Activated CD4-positive, alpha-beta T cell treated with anti-CD3 and anti-CD28 coated beads for 4 hours (primary cell): ENCODE results near the gene TENM4.
"Not testable (repeated sequence)": the region's sequence is repeated elsewhere in the genome, so short reads cannot be mapped to it uniquely, and the experiment has no call there.

ENCODE experiments used
- DNase-seq, 2 donors: peaks; one replicate each; pipeline ENCODE4 v3.0.0-alpha.2; 2020

The TENM4 gene

GRCh38 chr11:79241205-79241851, 199.5 kb downstream of the TENM4 start:
- DNase-seq: no peak

GRCh38 chr11:79237703-79238102, 203.1 kb downstream of the TENM4 start:
- no peak for DNase-seq

DNA sequence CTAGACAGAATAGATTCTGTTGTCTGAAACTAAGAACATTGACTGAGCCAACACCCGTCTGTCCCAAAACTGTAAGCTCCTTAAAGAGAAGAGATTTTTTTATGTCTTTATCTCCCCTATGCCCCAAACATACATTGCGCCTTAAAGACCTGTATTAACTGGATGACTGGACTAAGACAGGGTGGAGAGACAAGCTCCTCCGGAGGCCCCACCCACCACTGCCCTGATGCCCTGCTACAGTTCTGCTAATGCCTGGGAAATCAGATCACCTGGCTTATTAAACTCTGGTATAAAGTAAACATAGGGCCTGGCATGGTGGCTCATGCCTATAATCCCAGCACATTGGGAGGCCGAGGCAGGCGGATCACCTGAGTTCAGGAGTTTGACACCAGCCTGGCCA, 203.7 kb downstream of the TENM4 start:
- no peak for DNase-seq

DNA sequence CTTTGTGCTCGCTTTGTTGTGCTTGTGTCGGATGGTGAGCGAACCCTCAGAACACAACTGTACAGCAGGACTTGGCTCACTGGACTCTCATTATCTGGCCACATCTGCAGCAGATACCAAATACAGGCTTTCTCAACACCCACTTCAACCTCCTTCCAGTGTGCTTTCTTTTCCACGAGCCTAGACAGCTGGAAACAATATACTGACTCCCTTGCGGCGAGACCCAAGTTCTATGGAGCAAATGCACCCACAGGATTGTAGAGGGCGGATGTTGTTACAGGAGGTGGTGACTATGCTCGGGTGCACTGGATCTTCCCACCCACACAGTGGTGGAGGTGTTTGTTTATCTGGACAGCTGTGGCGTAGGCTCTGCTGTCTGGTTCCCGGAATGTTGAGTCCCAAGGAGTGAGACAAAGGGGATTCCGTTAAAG, 204.3 kb downstream of the TENM4 start:
- no peak for DNase-seq

DNA sequence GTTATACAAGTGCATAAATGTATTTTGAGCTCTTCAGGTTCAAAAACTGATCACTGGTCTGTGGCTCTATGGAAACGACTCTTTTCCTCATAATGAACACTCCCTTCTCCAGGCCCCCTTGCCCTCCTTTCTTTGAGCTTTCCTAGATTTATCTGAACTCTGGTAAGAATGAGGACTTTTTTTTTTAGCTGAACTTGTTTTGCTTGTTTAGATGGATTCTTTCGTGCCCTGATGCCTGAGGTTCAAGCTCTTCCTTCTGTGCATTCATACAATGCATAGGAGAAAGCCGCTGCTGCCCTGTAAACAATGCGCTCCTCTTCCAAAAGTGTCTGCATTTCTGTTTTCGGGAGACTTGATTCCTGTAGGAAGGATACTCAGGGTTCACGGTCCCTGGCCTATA, 205.1 kb downstream of the TENM4 start:
- DNase-seq: no peak

DNA sequence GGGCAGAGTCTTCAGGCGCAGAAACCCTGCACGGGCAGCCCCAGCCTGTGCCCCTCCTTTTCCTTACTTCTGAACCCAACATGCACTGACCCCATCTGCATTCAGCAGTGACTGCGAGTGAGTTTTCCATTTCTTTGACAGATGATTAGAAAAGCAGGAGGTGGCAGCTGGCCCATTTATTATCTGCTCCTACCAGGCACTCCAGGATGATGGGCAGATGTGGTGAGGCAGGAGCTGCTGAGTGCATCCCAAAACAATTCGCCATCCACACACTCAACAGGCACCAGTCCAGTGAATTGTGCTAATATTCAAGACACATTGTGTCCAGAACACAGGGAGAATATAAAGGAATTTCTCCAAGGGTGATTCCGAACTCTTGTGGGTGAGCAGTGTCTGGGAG, 208.5 kb downstream of the TENM4 start:
- no peak for DNase-seq

DNA sequence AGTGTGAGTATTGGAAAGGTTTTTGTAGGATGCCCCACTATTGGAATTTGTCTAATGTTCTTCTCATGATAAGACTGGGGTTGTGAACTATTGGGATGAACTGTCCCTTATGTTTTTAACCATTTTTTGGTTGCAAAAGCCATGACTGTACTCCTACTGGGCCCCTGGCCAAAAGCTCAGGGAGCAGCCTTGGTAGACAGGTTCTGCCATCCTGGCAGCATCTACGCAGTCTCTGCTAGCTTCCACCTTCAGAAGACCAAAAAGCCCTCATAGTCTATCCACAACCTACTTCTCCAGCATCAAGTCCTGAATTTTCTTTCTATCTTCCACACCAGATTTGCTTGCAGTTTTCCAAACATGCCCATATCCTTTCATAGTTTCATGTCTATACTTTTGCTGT, 211.8 kb downstream of the TENM4 start:
- DNase-seq: no peak

- DNase-seq: no peak
Measured at GRCh38 chr11:79227767-79228755, 212.8 kb downstream of the TENM4 start.

DNA sequence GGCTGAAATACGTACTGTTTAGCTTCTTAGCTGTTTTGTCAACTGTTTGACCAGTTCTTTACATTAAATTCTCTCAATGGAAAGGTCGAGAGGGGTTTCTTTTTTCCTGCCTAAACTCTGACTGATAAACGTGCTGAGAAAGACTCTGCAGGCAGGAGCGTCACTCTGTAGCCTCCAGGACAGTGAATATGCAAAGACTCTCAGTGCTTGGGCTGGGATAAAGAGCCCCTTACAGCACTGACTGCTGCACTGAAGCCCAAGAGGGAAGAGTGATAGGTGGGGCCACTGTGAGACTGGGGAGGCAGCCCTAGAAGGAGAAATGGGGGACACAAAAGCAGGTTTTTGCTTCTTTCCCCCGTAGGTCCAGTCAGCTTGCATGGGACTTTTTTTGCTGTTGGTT, 213.5 kb downstream of the TENM4 start:
- no peak for DNase-seq

- no peak for DNase-seq
Measured at GRCh38 chr11:79226126-79226525, 214.7 kb downstream of the TENM4 start.

DNA sequence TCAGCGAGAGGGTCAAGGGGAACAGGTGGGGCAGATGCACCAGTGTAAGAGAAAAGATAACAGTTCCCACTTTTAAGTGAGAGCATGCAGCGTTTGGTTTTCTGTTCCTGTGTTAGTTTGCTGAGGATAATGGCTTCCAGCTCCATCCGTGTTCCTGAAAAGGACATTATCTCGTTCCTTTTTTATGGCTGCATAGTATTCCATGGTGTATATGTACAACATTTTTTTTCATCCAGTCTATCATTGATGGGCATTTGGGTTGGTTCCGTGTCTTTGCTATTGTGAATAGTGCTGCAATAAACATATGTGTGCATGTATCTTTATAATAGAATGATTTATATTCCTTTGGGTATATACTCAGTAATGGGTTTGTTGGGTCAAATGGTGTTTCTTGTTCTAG, 218.7 kb downstream of the TENM4 start:
- DNase-seq: not testable (repeated sequence)

- no peak for DNase-seq
Measured at GRCh38 chr11:79221444-79222130, 219.2 kb downstream of the TENM4 start.

- no peak for DNase-seq
Measured at GRCh38 chr11:79220171-79220570, 220.7 kb downstream of the TENM4 start.

GRCh38 chr11:79219186-79220045, 221.4 kb downstream of the TENM4 start:
- no peak for DNase-seq

- DNase-seq: no peak
Measured at GRCh38 chr11:79212741-79213190, 228.1 kb downstream of the TENM4 start.

GRCh38 chr11:79209540-79210266, 231.1 kb downstream of the TENM4 start:
- DNase-seq: no peak

- no peak for DNase-seq
Measured at GRCh38 chr11:79208126-79208525, 232.7 kb downstream of the TENM4 start.

- DNase-seq: no peak
Measured at GRCh38 chr11:79206951-79207350, 233.9 kb downstream of the TENM4 start.

DNA sequence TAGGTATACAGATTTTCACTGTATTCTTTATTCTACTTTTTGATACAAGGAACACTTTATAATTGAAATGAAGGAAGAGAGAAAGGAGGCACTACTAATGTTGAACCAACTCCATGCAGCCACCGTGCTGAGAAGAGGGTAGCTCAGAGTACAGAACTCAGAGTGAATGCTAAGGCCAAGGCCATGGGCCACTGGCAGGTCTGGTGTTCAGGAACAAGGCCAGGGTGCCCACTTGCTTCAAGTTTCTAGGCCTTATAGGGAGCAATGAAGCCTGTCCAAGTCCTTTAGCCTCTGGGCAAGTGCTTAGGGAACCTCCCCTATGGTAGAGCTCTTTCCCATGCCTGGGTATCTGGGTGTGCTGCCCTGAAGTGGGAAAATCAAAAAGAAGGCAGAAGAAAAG, 235.0 kb downstream of the TENM4 start:
- DNase-seq: no peak

GRCh38 chr11:79201677-79202347, 239.0 kb downstream of the TENM4 start:
- DNase-seq: no peak

GRCh38 chr11:79200398-79201070, 240.3 kb downstream of the TENM4 start:
- DNase-seq: no peak
